Measurements from ENCODE around the gene DOK6. TPM values are rescaled to one million over a fixed set of nuclear protein-coding genes. Genes with fewer than 3 reads are reported as not detected.
"Not testable (repeated sequence)": the region's sequence is repeated elsewhere in the genome, so short reads cannot be mapped to it uniquely, and the experiment has no call there.

Gene DOK6
- polyA plus RNA-seq, 10 donors = 2.0 to 3.9 (median 3.3) TPM

- no peak for DNase-seq
Measured at GRCh38 chr18:69804776-69805501, 404.3 kb downstream of the DOK6 start.

GRCh38 chr18:69808399-69808798, 407.7 kb downstream of the DOK6 start:
- DNase-seq = no peak

GRCh38 chr18:69813559-69813958, 412.9 kb downstream of the DOK6 start:
- DNase-seq = no peak

- no peak for DNase-seq
Measured at GRCh38 chr18:69814861-69815385, 414.2 kb downstream of the DOK6 start.

GRCh38 chr18:69817335-69817940, 416.8 kb downstream of the DOK6 start:
- DNase-seq = peak in 2 of 3 donors; percentile 14 to 70

GRCh38 chr18:69819460-69819859, 418.8 kb downstream of the DOK6 start:
- no peak for DNase-seq

GRCh38 chr18:69820538-69820937, 419.9 kb downstream of the DOK6 start:
- no peak for DNase-seq

GRCh38 chr18:69830189-69830588, 429.5 kb downstream of the DOK6 start:
- DNase-seq = no peak

- DNase-seq = not testable (repeated sequence)
Measured at GRCh38 chr18:69834980-69835379, 434.3 kb downstream of the DOK6 start.

- DNase-seq = no peak
Measured at GRCh38 chr18:69838003-69838402, 437.3 kb downstream of the DOK6 start.

- DNase-seq = no peak
Measured at GRCh38 chr18:69838620-69839411, 438.1 kb downstream of the DOK6 start.

- DNase-seq = no peak
Measured at GRCh38 chr18:69839497-69839896, 438.8 kb downstream of the DOK6 start.

- peak in 1 of 3 donors; percentile 19 for DNase-seq
Measured at GRCh38 chr18:69840001-69840400, 439.3 kb downstream of the DOK6 start.

- DNase-seq = peak in 1 of 3 donors; percentile 13
Measured at GRCh38 chr18:69840445-69840844, 439.8 kb downstream of the DOK6 start.

GRCh38 chr18:69841117-69841516, 440.4 kb downstream of the DOK6 start:
- no peak for DNase-seq

- DNase-seq = no peak
Measured at GRCh38 chr18:69843015-69843414, 442.3 kb downstream of the DOK6 start.

- no peak for DNase-seq
Measured at GRCh38 chr18:69844656-69845055, 444.0 kb downstream of the DOK6 start.

GRCh38 chr18:69845593-69846506, 445.2 kb downstream of the DOK6 start:
- DNase-seq = peak in 1 of 3 donors; percentile 16

- DNase-seq = no peak
Measured at GRCh38 chr18:69853051-69853450, 452.4 kb downstream of the DOK6 start.

GRCh38 chr18:69854455-69854854, 453.8 kb downstream of the DOK6 start:
- no peak for DNase-seq

GRCh38 chr18:69858897-69859296, 458.2 kb downstream of the DOK6 start:
- no peak for DNase-seq
